IMR-90 (cell line): ENCODE measurements around the gene GNAI1. TPM values are rescaled to one million over a fixed set of nuclear protein-coding genes. Genes with fewer than 3 reads are reported as not detected.

ENCODE experiments used
- ATAC-seq: fragments of 200-7000 bp; cut with Tn5 transposase; 2 replicates; pipeline ENCODE4 v1.9.1; 2020; ENCODE audit warnings: low read depth, mild to moderate bottlenecking, moderate library complexity
- BruUV-seq: library from RNA; stranded (reverse); fragments of 400-500 nt; replicated peaks from 2 replicates; lab custom pipeline; 2021; lab: Mats Ljungman, UMichigan
- CTCF ChIA-PET: fragments of 300-600 bp; formaldehyde crosslinking; extraction: SDS; loops from one replicate; lab custom pipeline; 2021; ENCODE audit warnings: antibody characterized with exemption; lab: Yijun Ruan, JAX
- POLR2A ChIA-PET: fragments of 300-600 bp; sonication (Branson Sonifier 250); formaldehyde crosslinking; loops from one replicate; lab custom pipeline; 2022; ENCODE audit warnings: antibody characterized with exemption; ENCODE audit not compliant: unreplicated experiment; lab: Charles Lee
- DNase-seq: peaks from one replicate; pipeline ENCODE4 v3.0.0; 2013
- H2AFZ ChIP-seq: replicated peaks from 2 replicates; pipeline ENCODE3; 2013; ENCODE audit warnings: low read length, mild to moderate bottlenecking; ENCODE audit not compliant: poor library complexity
- H2AK5ac ChIP-seq: 2 replicates; pipeline ENCODE4 v1.6.1; 2013; ENCODE audit warnings: low read depth, low read length, inconsistent platforms
- H2AK9ac ChIP-seq: replicated peaks from 2 replicates; pipeline ENCODE3; 2013; ENCODE audit warnings: mild to moderate bottlenecking, low read depth, low read length, moderate library complexity; ENCODE audit not compliant: poor library complexity
- H2BK120ac ChIP-seq: 2 replicates; pipeline ENCODE4 v1.6.1; 2013; ENCODE audit warnings: low read depth, low read length, inconsistent platforms
- H2BK15ac ChIP-seq: 3 replicates; pipeline ENCODE4 v1.6.1; 2013; ENCODE audit warnings: low read depth, low read length, inconsistent platforms
- H2BK20ac ChIP-seq: 2 replicates; pipeline ENCODE4 v1.6.1; 2013; ENCODE audit warnings: low read depth, mild to moderate bottlenecking, inconsistent platforms, low read length, moderate library complexity
- H2BK5ac ChIP-seq: 2 replicates; pipeline ENCODE4 v1.6.1; 2013; ENCODE audit warnings: mild to moderate bottlenecking, low read depth, low read length, inconsistent platforms; ENCODE audit not compliant: poor library complexity, severe bottlenecking
- H3K14ac ChIP-seq: replicated peaks from 2 replicates; pipeline ENCODE4 v1.6.1; 2013; ENCODE audit warnings: low read depth, low read length, inconsistent platforms
- H3K18ac ChIP-seq: 2 replicates; pipeline ENCODE4 v1.6.1; 2013; ENCODE audit warnings: low read depth, low read length, control low read depth
- H3K23ac ChIP-seq: 2 replicates; pipeline ENCODE4 v1.6.1; 2013; ENCODE audit warnings: low read depth, low read length, inconsistent platforms
- H3K27ac ChIP-seq: 2 replicates; pipeline ENCODE4 v1.5.1; 2013; ENCODE audit warnings: mild to moderate bottlenecking, control low read depth, low read length; ENCODE audit not compliant: insufficient read depth
- H3K27me3 ChIP-seq: 2 replicates; pipeline ENCODE4 v1.6.1; 2013; ENCODE audit warnings: low read length; ENCODE audit not compliant: control insufficient read depth, insufficient read depth
- H3K36me3 ChIP-seq: 2 replicates; pipeline ENCODE4 v1.6.1; 2013; ENCODE audit warnings: low read length, mixed read lengths; ENCODE audit not compliant: control insufficient read depth, insufficient read depth
- H3K4ac ChIP-seq: 2 replicates; pipeline ENCODE4 v1.6.1; 2013; ENCODE audit warnings: low read depth, low read length, inconsistent platforms
- H3K4me1 ChIP-seq: 2 replicates; pipeline ENCODE4 v1.6.1; 2013; ENCODE audit warnings: low read length, mixed read lengths; ENCODE audit not compliant: control insufficient read depth, insufficient read depth
- H3K4me2 ChIP-seq: 2 replicates; pipeline ENCODE4 v1.6.1; 2013; ENCODE audit warnings: low read depth, mild to moderate bottlenecking, control low read depth, low read length, moderate library complexity
- H3K4me3 ChIP-seq: 2 replicates; pipeline ENCODE4 v1.5.1; 2013; ENCODE audit warnings: low read depth, mild to moderate bottlenecking, control low read depth, low read length, moderate library complexity; ENCODE audit not compliant: insufficient read depth
- H3K56ac ChIP-seq: 2 replicates; pipeline ENCODE4 v1.6.1; 2013; ENCODE audit warnings: low read length, inconsistent platforms; ENCODE audit not compliant: insufficient read depth; ENCODE audit errors: extremely low read depth
- H3K79me1 ChIP-seq, 2 experiments: 2 replicates each; pipeline ENCODE4 v1.6.1; 2013; ENCODE audit warnings: low read length in 2 of 2, inconsistent platforms in 1 of 2, low read depth in 1 of 2
- H3K9ac ChIP-seq: 2 replicates; pipeline ENCODE4 v1.6.1; 2013; ENCODE audit warnings: low read depth, low read length, control low read depth
- H3K9me1 ChIP-seq: 2 replicates; pipeline ENCODE4 v1.6.1; 2013; ENCODE audit warnings: low read length, inconsistent platforms; ENCODE audit not compliant: insufficient read depth
- H3K9me3 ChIP-seq: 2 replicates; pipeline ENCODE4 v1.6.1; 2013; ENCODE audit warnings: low read length; ENCODE audit not compliant: control insufficient read depth, insufficient read depth
- H4K20me1 ChIP-seq: 2 replicates; pipeline ENCODE4 v1.6.1; 2013; ENCODE audit warnings: low read length, inconsistent platforms; ENCODE audit not compliant: insufficient read depth
- H4K5ac ChIP-seq: 2 replicates; pipeline ENCODE4 v1.6.1; 2013; ENCODE audit warnings: mild to moderate bottlenecking, low read depth, low read length, control low read depth
- H4K8ac ChIP-seq, 2 experiments: 2 replicates each; pipeline ENCODE4 v1.6.1; 2013; ENCODE audit warnings: low read depth in 2 of 2, low read length in 2 of 2, control low read depth in 1 of 2, inconsistent platforms in 1 of 2
- H4K91ac ChIP-seq: 2 replicates; pipeline ENCODE4 v1.6.1; 2013; ENCODE audit warnings: low read depth, low read length, inconsistent platforms; ENCODE audit not compliant: insufficient read depth
- BHLHE40 ChIP-seq: fragments of 150-350 bp; IDR thresholded peaks from 2 replicates; pipeline ENCODE4 v1.6.1; 2016; ENCODE audit warnings: mild to moderate bottlenecking, low read depth, low read length
- CEBPB ChIP-seq: IDR thresholded peaks from 2 replicates; pipeline ENCODE4 v1.6.1; 2012; ENCODE audit warnings: low read depth, low read length, improper control_type of control experiment
- CHD1 ChIP-seq: IDR thresholded peaks from 2 replicates; pipeline ENCODE4 v1.6.1; 2012; ENCODE audit warnings: low read depth, low read length, improper control_type of control experiment
- ELK1 ChIP-seq: fragments of 150-350 bp; IDR thresholded peaks from 2 replicates; pipeline ENCODE4 v1.6.1; 2016; ENCODE audit warnings: low read depth, mild to moderate bottlenecking, low read length, moderate library complexity, borderline replicate concordance
- FOS ChIP-seq: fragments of 150-350 bp; IDR thresholded peaks from 2 replicates; pipeline ENCODE4 v1.6.1; 2016; ENCODE audit warnings: low read depth, low read length
- MAFK ChIP-seq: IDR thresholded peaks from 2 replicates; pipeline ENCODE4 v1.6.1; 2012; ENCODE audit warnings: low read depth, low read length, improper control_type of control experiment
- MAZ ChIP-seq: IDR thresholded peaks from 2 replicates; pipeline ENCODE4 v1.6.1; 2012; ENCODE audit warnings: low read depth, mild to moderate bottlenecking, low read length, improper control_type of control experiment, moderate library complexity, borderline replicate concordance
- MXI1 ChIP-seq: IDR thresholded peaks from 2 replicates; pipeline ENCODE4 v1.6.1; 2012; ENCODE audit warnings: low read depth, mild to moderate bottlenecking, low read length, moderate library complexity, borderline replicate concordance
- POLR2A ChIP-seq: IDR thresholded peaks from 2 replicates; pipeline ENCODE4 v1.6.1; 2012; ENCODE audit warnings: mild to moderate bottlenecking, low read depth, low read length
- RAD21 ChIP-seq: IDR thresholded peaks from 2 replicates; pipeline ENCODE4 v1.6.1; 2012; ENCODE audit warnings: low read length, improper control_type of control experiment
- RCOR1 ChIP-seq: IDR thresholded peaks from 2 replicates; pipeline ENCODE4 v1.6.1; 2012; ENCODE audit warnings: mild to moderate bottlenecking, low read length, improper control_type of control experiment; ENCODE audit not compliant: insufficient replicate concordance
- RFX5 ChIP-seq: IDR thresholded peaks from 2 replicates; pipeline ENCODE4 v1.8.0; 2012; ENCODE audit warnings: low read depth, mild to moderate bottlenecking, low read length, moderate library complexity
- SMC3 ChIP-seq: fragments of 150-350 bp; IDR thresholded peaks from 2 replicates; pipeline ENCODE4 v1.6.1; 2016; ENCODE audit warnings: low read depth, mild to moderate bottlenecking, antibody characterized with exemption, low read length, moderate library complexity
- USF2 ChIP-seq: fragments of 150-350 bp; IDR thresholded peaks from 2 replicates; pipeline ENCODE4 v1.6.1; 2017; ENCODE audit warnings: mild to moderate bottlenecking, antibody characterized with exemption, low read length, low read depth
- WGBS, 2 experiments: methylation state at CpG; one replicate each; pipeline versions ENCODE4 v1.1.5 to v1.1.7; 2013; ENCODE audit warnings: missing lambda C conversion rate in 2 of 2; ENCODE audit not compliant: insufficient read length in 1 of 2; ENCODE audit errors: extremely low coverage in 2 of 2; 5-methylcytosine and 5-hydroxymethylcytosine counted together
- dilution Hi-C: fragments of 300-500 bp; cut with HindIII; formaldehyde crosslinking; loops from one replicate; pipeline ENCODE4 v1.14.3; 2018; ENCODE audit warnings: low sequenced_read_pairs; ENCODE audit not compliant: unreplicated experiment
- in situ Hi-C: fragments of 300-500 bp; cut with MboI; formaldehyde crosslinking; loops from 3 replicates; pipeline ENCODE4 v1.14.3; 2019; ENCODE audit warnings: low sequenced_read_pairs, inconsistent platforms, mixed read lengths
- intact Hi-C: fragments of 100-400 bp; cut with micrococcal nuclease; formaldehyde crosslinking; loops from 2 replicates; pipeline ENCODE4 v1.10.0; 2022
- polyA plus RNA-seq, 3 experiments: library from polyadenylated mRNA; depleted of rRNA; stranded (reverse); fragments of >200 nt; gene quantifications; 2 replicates each; pipeline ENCODE4 v1.2.3, GENCODE V29; 2012; ENCODE audit warnings: low replicate concordance in 1 of 3
- total RNA-seq: library from RNA; depleted of rRNA; stranded (reverse); fragments of >200 nt; gene quantifications from 2 replicates; pipeline ENCODE4 v1.2.3, GENCODE V29; 2012

The GNAI1 gene
- total and polyA plus RNA-seq, 2 of the 4 experiments (the other 2 are of a cell fraction): 21.1 to 26.5 TPM

GRCh38 chr7:80272560-80273239 is 138.1 kb downstream of the GNAI1 start:
- POLR2A ChIA-PET: no interaction called here
- CTCF ChIA-PET: interaction anchor here (1.4 kb wide), 1 partner anchor 138 kb away, joined by 4 read pairs; the partner anchor contains the start of gene GNAI1

More at GRCh38 chr7:80272560-80273239, 138.1 kb downstream of the GNAI1 start:
- peak overlapping the region; percentile 14 for H2BK5ac ChIP-seq
- in situ Hi-C loops (no loop called here), dilution Hi-C loops (no loop called here), intact Hi-C loops (loop anchor here (2.0 to 5.0 kb wide), 2 partner anchors 45 to 136 kb away; no protein-coding TSS in a partner anchor)
- H3K4ac ChIP-seq: peak overlapping the region; percentile 14; the same call in 1 of the 2 replicates
- H3K79me1 ChIP-seq: no peaks in the 10 kb centered on the region
- no peak overlapping the region for H2AFZ ChIP-seq
- H3K4me2 ChIP-seq: peak overlapping the region; percentile 0; the same call in 1 of the 2 replicates
- H4K8ac ChIP-seq: peak overlapping the region in 1 of 2 experiments; percentile 14; a peak in 1 of 4 replicates
- peaks cover 7% of the 10 kb centered on the region for H3K4me1 ChIP-seq
- H2BK20ac ChIP-seq: peak overlapping the region; percentile 15; the same call in 1 of the 2 replicates
- no peaks in the 10 kb centered on the region for H4K20me1 ChIP-seq
- H3K14ac ChIP-seq: peak overlapping the region; percentile 53; the same call in 1 of the 2 replicates
- H3K18ac ChIP-seq: peak overlapping the region; percentile 34
- no peak overlapping the region for H3K56ac ChIP-seq
- H3K9me3 ChIP-seq: no peaks in the 10 kb centered on the region
- peaks cover 4% of the 10 kb centered on the region for H3K27me3 ChIP-seq
- peak overlapping the region; percentile 91; the same call in 1 of the 2 replicates for H3K27ac ChIP-seq
- H2AK5ac ChIP-seq: peak overlapping the region; percentile 59; the same call in 1 of the 2 replicates
- no peaks in the 10 kb centered on the region for H3K9me1 ChIP-seq
- TF ChIP-seq ELK1: no peak
- no peak for TF ChIP-seq POLR2A
- TF ChIP-seq RAD21: no peak
- TF ChIP-seq SMC3: no peak
- no peak for TF ChIP-seq RCOR1
- TF ChIP-seq USF2: no peak
- no peak for TF ChIP-seq MXI1
- no peak for TF ChIP-seq MAFK
- TF ChIP-seq CHD1: no peak
- TF ChIP-seq BHLHE40: no peak
- no peak for TF ChIP-seq MAZ
- no peak for TF ChIP-seq FOS
- TF ChIP-seq RFX5: no peak
- TF ChIP-seq CEBPB: no peak
- H3K23ac ChIP-seq: no peak overlapping the region
- no TSS peak for BruUV-seq
- H2AK9ac ChIP-seq: no peak overlapping the region
- WGBS, 2 experiments: no CpG with 5 or more reads among the region's 4 CpGs
- H4K5ac ChIP-seq: no peak overlapping the region
- H3K9ac ChIP-seq: no peak overlapping the region
- DNase-seq (no peak), ATAC-seq (peak; percentile 56)
- no peak overlapping the region for H4K91ac ChIP-seq
- H3K36me3 ChIP-seq: no peaks in the 10 kb centered on the region
- H2BK15ac ChIP-seq: 0 out of 3 replicates have a peak overlapping the region, but pooled peaks have one; percentile 36
- no peak overlapping the region for H3K4me3 ChIP-seq
- peak overlapping the region; percentile 44; the same call in 1 of the 2 replicates for H2BK120ac ChIP-seq
